T47D (cell line): Measurements from ENCODE around the gene SYAP1.

Experiments
- DNase-seq, 2 experiments: peaks; one replicate each; pipeline versions ENCODE4 v3.0.0 to v3.0.0-alpha.2; 2011 to 2012; ENCODE audit warnings: low read depth in 1 of 2, low spot score in 1 of 2
- JUND ChIP-seq: IDR thresholded peaks from 2 replicates; pipeline ENCODE4 v1.6.1; 2012; ENCODE audit warnings: low read depth
- in situ Hi-C: cut with HindIII; loops from 2 replicates; pipeline ENCODE4 v1.10.0; 2016; ENCODE audit warnings: low sequenced_read_pairs, low pct_unique_long_range_greater_than_20kb

Gene SYAP1, protein sequence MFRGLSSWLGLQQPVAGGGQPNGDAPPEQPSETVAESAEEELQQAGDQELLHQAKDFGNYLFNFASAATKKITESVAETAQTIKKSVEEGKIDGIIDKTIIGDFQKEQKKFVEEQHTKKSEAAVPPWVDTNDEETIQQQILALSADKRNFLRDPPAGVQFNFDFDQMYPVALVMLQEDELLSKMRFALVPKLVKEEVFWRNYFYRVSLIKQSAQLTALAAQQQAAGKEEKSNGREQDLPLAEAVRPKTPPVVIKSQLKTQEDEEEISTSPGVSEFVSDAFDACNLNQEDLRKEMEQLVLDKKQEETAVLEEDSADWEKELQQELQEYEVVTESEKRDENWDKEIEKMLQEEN

DNA sequence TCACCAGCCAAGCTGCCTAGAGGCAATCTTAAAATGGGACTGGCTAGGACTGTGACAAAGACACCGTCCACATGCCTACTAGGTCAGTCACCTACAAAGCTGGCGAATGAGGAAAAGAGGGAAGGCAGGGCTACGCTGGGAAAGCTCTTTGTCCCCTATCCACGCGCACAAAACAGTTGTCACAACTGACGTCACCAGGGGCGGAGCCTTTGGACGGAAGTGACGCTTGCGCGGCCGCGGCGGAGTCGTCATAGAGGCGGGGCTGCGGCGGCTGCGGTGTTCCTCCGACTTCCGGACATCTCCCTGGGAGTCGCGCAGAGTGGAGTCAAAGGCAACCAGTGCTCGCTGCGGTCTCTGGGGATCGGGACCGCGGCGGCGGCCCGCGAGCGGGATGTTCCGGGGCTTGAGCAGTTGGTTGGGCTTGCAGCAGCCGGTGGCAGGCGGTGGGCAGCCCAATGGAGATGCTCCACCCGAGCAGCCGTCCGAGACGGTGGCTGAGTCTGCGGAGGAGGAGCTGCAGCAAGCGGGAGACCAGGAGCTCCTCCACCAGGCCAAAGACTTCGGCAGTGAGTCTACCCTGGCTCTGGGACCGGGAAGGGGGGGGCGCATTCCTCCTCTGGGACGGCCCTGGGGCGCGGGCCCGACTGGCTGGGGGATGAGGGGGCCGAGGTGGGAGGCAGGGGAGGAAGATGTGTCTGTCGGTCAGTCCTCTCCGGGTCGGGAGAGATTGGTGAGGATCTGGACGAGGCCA, at the start of gene SYAP1:
SYAP1 (plus strand) TSS at position 279 of the 751 bp plus-strand sequence; CDS start at position 392, 113 bp downstream.
- in situ Hi-C loops, result no loop called here
- peak; percentile 49 to 99 for DNase-seq
- TF ChIP-seq JUND, result no peak

DNA sequence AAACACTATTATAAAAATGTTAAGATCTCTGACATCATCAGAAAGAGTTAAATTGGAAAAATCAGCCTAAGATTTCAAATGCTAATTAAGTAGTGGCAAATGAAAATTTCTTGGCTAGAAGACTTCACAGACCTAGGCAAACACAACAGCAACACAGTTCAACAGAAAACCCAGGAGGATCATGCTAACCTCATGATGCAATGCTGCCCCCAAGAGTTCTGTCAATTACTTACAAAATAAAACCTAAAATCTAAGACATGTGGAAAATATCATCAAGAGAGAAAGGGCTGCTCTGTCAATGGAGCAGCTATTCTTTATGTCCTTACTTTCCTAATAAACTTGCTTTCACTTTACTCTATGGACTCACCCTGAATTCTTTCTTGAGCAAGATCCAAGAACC, 48.4 kb upstream of the SYAP1 start:
- in situ Hi-C loops, result no loop called here
- peak; percentile 54 to 87 for DNase-seq

DNA sequence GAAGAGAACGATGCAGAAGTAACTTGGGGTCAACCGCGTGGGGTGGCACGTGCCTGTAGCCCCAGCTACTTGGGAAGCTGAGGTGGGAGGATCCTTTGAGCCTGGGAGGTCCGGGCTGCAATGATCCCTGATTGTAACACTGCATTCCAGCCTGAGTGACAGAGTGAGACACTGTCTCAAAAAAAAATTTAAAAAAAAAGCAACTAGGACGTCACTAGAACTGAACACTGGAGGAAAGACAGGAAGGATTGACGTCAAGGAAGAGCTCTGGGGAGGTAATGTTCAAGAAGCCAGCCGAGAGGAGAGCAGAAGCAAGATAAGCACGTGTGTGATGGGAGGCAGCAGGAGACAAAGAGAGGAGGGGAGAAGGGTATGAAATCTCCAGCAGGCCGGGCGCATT, 40.7 kb upstream of the SYAP1 start:
- in situ Hi-C loops, result no loop called here
- DNase-seq, result no peak
- TF ChIP-seq JUND, result no peak

More for the DNA sequence above, 48.4 kb upstream of the SYAP1 start:
- TF ChIP-seq JUND, result no peak

DNA sequence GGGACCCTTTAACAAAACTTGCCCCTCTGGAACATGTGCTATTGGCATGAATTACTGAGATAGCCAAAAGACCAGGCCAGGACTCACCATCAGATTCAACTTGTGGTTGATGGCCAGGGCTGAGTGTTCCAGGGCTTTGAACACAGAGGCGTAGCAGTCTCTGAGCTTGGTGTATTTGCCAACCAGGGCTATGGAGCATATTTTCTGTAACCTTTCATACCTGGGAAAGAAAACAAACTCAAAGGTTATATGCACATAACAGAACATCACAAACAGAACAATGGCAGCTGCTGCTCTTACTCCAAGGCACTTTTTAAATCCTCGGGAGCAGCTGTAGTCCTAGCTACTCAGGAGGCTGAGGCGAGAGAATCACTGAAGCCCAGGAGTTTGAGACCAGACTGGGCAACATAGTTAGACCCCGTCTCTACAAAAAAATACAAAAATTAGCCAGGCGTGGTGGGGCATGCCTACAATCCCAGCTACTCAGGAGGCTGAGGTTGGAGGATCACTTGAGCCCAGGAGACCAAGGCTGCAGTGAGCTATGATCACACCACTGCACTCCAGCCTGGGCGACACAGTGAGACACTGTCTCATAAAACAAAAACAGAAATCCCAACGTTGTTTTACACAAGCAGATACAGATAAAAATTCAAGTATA, 36.3 kb upstream of the SYAP1 start:
- DNase-seq, result no peak
- in situ Hi-C loops, result no loop called here
- no peak for TF ChIP-seq JUND

DNA sequence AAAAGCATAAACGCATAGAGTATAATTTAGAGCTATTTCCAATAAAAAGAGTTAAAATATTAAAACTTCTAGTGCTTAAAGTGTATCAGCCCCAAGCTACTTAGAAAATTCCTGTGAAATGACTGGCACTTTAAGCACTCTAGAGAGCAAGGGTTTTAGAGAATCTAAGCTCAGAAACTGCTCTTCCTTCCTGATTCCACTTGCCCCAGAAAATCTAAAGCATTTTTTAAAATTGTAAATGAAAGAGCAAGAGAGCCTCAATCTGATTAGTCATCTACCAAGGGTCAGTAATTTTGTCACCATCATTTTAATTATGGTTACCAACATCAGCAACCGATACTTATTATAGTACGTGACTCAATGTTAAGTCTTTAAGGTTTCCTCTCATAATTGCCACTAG, 31.9 kb upstream of the SYAP1 start:
- no peak for DNase-seq
- in situ Hi-C loops, result no loop called here
- TF ChIP-seq JUND, result no peak

DNA sequence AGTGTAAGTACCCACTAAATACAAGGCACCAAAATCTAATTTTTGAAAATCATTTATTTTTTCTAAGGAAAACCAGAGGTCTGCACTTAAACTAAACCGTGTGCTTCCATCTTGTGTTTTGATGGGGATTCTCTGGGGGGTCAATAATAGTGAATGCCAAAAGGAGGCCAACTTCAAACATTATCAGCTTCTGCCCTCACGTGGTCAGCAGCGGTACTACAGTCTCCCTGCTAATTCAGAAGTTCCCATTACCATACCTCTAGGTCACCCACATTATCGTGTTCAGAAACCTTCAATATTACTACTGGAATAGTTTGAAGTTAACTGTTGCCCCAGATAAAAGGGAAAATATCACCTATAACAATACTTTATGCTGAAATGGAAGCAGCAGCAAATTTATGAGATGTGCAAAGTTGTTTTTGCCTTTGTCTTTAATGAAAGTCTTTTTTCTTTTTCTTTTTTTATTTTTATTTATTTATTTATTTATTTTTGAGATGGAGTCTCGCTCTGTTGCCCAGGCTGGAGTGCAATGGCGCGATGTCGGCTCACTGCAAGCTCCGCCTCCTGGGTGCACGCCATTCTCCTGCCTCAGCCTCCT, 24.2 kb upstream of the SYAP1 start:
- DNase-seq, result peak in 1 of 2 experiments; percentile 73
- in situ Hi-C loops, result no loop called here
- TF ChIP-seq JUND, result no peak

DNA sequence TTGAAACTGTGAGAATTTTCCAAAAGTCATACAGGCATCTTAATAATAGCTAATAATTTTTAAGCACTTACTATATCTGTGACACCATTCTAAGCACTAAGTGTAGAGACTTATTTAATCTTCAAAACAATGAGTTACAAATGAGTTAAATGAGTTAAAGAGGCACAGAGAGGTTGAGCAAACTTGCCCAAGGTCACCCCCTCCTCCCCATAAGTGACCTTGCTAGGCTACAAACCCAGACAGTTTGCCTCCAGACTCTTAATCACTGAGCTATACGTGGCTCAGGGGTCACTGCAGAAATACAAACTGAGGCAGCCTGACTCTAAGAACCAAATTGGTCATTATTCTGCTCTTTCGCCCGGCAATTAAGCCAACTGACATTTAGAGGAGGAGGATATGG, 22.5 kb upstream of the SYAP1 start:
- in situ Hi-C loops, result no loop called here

DNA sequence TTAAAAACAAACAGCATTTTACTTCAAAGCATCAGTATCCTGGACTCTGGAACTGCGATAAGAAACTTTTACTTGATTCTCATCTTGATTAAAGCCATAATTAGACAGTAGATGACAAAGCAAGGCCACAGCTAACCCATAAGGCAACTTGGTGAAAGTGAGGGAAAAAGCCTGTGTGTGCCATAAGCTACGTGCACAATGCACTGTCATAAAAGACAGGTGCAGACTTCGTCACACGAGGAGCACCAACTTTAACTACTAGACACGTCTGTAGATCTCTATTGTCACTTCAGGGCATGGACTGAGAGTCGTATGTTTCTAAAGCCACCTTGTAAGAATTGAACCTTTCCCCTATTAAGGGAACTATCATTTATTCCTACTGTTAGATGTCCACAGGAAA, 20.0 kb upstream of the SYAP1 start:
- in situ Hi-C loops, result no loop called here
- no peak for DNase-seq
- no peak for TF ChIP-seq JUND

More for the DNA sequence above, 22.5 kb upstream of the SYAP1 start:
- no peak for DNase-seq
- no peak for TF ChIP-seq JUND

DNA sequence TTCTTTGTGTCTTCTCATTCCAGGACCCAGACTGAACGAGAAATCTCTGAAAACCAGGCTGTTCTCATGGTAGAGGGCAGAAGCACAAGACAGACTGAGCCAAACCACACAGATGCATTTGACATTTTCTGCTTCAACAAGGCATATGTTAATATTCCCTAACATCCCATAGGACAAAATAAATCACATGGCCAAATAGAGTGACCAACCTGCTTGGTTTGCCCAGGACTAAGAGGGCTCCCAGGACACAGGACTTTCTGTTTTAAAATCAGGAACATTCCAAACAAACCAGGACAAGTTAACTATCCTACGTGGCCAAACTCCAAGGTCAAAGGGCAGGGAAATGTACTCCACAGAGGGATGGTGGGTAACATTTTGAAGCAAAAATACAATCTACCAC, 18.7 kb upstream of the SYAP1 start:
- DNase-seq, result no peak

DNA sequence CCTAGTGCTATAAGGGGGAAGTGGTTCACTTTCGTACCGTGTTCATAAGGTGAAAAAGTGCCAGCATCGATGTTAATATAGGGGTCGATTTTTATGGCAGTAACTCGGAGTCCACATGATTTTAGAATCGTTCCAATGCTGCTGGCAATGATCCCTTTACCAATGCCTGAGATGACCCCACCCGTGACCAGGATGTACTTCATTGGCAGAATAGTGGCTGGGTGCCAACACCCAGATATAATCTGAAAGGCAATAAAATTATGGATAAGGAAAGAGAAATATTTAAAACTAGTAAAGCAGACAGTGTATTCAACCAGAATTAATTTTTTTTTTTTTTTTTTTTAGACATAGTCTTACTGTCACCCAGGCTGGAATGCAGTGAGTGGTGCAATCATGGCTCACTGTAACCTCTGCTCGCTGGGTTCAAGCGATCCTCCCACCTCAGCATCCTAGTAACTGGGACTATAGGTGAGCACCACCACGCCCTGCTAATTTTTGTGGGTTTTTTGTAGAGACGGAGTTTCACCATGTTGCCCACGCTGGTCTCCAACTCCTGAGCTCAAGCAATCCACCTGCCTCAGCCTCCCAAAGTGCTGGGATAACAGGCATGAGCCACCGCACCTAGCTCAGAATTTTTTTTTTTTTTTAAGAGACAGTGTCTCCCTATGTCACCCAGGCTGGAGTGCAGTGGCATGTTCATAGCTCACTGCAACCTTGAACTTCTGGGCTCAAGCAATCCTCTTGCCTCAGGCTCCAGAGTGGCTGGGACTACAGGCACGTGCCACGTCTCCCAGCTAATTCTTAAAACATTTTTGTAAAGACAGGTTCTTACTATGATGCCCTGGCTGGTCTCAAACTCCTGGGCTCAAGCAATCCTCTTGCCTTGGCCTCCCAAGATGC, 16.5 kb upstream of the SYAP1 start:
- in situ Hi-C loops, result no loop called here
- TF ChIP-seq JUND, result no peak
- DNase-seq, result no peak

More for the DNA sequence above, 18.7 kb upstream of the SYAP1 start:
- in situ Hi-C loops, result no loop called here
- TF ChIP-seq JUND, result no peak

DNA sequence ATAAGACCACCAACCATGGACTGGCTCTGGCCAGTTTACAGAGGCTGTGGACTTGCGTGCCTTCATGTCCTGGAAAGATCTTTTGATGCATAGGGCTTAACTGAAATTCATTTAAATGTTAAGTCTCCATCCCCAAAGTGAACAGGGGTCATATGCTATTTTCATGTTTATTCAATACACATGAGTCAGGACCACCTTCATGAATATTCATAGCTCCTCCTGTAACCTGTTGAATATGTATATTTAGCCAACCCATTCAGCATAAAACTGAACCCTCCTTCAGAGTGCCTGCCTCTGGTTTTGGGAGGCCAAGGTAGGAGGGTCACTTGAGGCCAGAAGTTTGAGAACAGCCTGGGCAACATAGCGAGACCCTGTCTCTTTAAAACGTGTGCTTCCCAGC, 14.0 kb upstream of the SYAP1 start:
- TF ChIP-seq JUND, result no peak
- in situ Hi-C loops, result no loop called here
- DNase-seq, result no peak

DNA sequence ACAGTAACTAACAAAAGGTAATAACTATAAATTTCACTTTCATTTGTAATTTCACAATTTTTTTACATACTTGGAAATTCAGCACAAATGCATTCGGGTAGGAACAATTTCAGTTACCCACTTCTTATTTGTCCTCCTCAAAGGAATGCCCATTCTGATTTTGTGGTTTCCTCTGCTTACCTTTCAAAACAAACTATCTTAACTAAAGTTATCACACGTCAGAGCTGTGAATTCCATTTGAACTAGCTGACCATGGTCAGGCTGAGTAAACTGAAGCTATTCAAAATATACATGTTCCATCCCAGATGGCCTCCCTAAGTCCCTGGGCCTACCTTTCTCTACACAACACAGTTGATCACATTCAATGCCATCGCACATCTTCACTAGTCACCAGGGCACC, 11.4 kb upstream of the SYAP1 start:
- in situ Hi-C loops, result no loop called here
- TF ChIP-seq JUND, result no peak
- no peak for DNase-seq
